Mesendoderm (in vitro differentiated cells): ENCODE results near the gene ABHD17B.

Experiments
- DNase-seq: peaks from one replicate; pipeline ENCODE4 v3.0.0; 2013
- H2AK5ac ChIP-seq: 2 replicates; pipeline ENCODE4 v1.6.1; 2013; ENCODE audit warnings: low read length, inconsistent platforms
- H2BK120ac ChIP-seq: 2 replicates; pipeline ENCODE4 v1.6.1; 2013; ENCODE audit warnings: low read depth, mild to moderate bottlenecking, low read length, moderate library complexity, mixed read lengths
- H2BK15ac ChIP-seq: replicated peaks from 2 replicates; pipeline ENCODE4 v1.6.1; 2013; ENCODE audit warnings: low read depth, mild to moderate bottlenecking, moderate library complexity
- H2BK5ac ChIP-seq: 2 replicates; pipeline ENCODE4 v1.6.1; 2013; ENCODE audit warnings: low read length, inconsistent platforms
- H3K18ac ChIP-seq: 2 replicates; pipeline ENCODE4 v1.6.1; 2013; ENCODE audit warnings: mild to moderate bottlenecking, low read length, mixed read lengths
- H3K23ac ChIP-seq: one replicate; pipeline ENCODE4 v1.6.1; 2013; ENCODE audit warnings: low read length
- H3K27ac ChIP-seq: 2 replicates; pipeline ENCODE4 v1.5.1; 2013; ENCODE audit warnings: low read depth, mild to moderate bottlenecking, inconsistent platforms, low read length, moderate library complexity
- H3K27me3 ChIP-seq: 2 replicates; pipeline ENCODE4 v1.6.1; 2013; ENCODE audit warnings: low read length, control low read depth, mild to moderate bottlenecking, inconsistent platforms; ENCODE audit not compliant: insufficient read depth, poor library complexity
- H3K36me3 ChIP-seq: 2 replicates; pipeline ENCODE4 v1.6.1; 2013; ENCODE audit warnings: low read length, inconsistent platforms; ENCODE audit not compliant: control insufficient read depth, insufficient read depth
- H3K4ac ChIP-seq: one replicate; pipeline ENCODE4 v1.6.1; 2013; ENCODE audit warnings: low read depth, mild to moderate bottlenecking, low read length, moderate library complexity
- H3K4me1 ChIP-seq: 2 replicates; pipeline ENCODE4 v1.6.1; 2013; ENCODE audit warnings: low read depth, low read length, inconsistent platforms; ENCODE audit not compliant: control insufficient read depth
- H3K4me2 ChIP-seq: 2 replicates; pipeline ENCODE4 v1.6.1; 2013; ENCODE audit warnings: low read length
- H3K4me3 ChIP-seq: 2 replicates; pipeline ENCODE4 v1.5.1; 2013; ENCODE audit warnings: mild to moderate bottlenecking, low read length
- H3K56ac ChIP-seq: one replicate; pipeline ENCODE4 v1.6.1; 2013; ENCODE audit warnings: low read length
- H3K79me1 ChIP-seq: 2 replicates; pipeline ENCODE4 v1.6.1; 2013; ENCODE audit warnings: low read length, inconsistent platforms
- H3K79me2 ChIP-seq: 2 replicates; pipeline ENCODE4 v1.6.1; 2013; ENCODE audit warnings: mild to moderate bottlenecking, low read length; ENCODE audit not compliant: control insufficient read depth, insufficient read depth
- H3K9ac ChIP-seq: 2 replicates; pipeline ENCODE4 v1.6.1; 2013; ENCODE audit warnings: low read length, inconsistent platforms
- H4K5ac ChIP-seq: one replicate; pipeline ENCODE4 v1.6.1; 2013; ENCODE audit warnings: low read length
- H4K8ac ChIP-seq: one replicate; pipeline ENCODE4 v1.6.1; 2013; ENCODE audit warnings: low read depth, mild to moderate bottlenecking, control low read depth, low read length, moderate library complexity
- WGBS: extraction: QIAGEN DNeasy Blood & Tissue Kit; methylation state at CpG from one replicate; pipeline ENCODE4 v1.1.7; 2013; ENCODE audit warnings: low lambda C conversion rate, missing lambda C conversion rate; ENCODE audit not compliant: insufficient coverage; ENCODE audit errors: extremely low coverage; 5-methylcytosine and 5-hydroxymethylcytosine counted together

Gene ABHD17B

DNA sequence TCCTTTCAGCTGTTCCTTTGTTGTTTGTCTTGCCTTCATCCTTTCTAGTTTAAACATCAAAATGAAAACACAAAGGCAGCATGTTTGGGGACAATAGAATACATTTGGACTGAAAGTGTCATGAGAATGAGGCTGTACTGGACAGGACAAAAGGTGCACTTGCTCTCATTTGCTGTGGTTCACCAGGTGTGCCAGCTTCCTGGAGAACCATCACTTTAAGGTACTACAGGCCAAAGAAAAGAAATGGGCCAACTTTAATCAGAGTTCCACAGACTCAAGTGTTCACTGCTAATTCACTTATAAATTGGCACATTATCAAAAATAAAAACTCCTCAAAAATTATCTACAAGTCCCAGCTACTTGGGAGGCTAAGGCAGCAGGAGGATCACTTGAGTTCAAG, 53.8 kb downstream of the ABHD17B start:
- Histone ChIP-seq H3K18ac (no peak overlapping the region), H2AK5ac (no peak overlapping the region), H2BK15ac (no peak overlapping the region), H3K9ac (no peak overlapping the region), H3K56ac (no peak overlapping the region), H3K4me1 (no peaks in the 10 kb centered on the region), H3K27ac (no peak overlapping the region), H3K23ac (no peak overlapping the region), H4K8ac (no peak overlapping the region), H2BK5ac (no peak overlapping the region), H2BK120ac (no peak overlapping the region), H3K79me1 (no peaks in the 10 kb centered on the region), H3K4ac (no peak overlapping the region), H3K4me2 (no peak overlapping the region), H3K27me3 (no peaks in the 10 kb centered on the region), H3K36me3 (no peaks in the 10 kb centered on the region), H3K4me3 (no peak overlapping the region), H4K5ac (no peak overlapping the region), H3K79me2 (no peaks in the 10 kb centered on the region)
- DNase-seq, result no peak

DNA sequence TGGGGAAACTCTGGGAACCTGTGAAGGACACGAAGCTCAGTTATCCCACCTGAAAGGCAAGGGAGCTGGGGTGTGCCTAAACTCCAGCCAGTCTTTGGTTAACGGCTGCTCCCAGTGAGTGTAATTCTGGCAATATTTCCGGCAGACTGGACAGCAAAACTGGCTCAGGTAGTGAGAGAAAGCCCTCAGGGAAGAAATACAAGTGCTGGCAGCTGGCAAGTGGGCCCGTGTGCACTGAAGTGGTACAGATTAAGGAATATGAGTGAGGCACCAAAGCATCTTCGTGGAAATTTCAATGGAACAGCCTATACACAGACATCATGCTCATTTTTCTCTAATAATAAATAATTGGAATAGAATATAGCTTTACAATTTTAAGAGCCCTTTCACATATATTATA, 56.2 kb downstream of the ABHD17B start:
- no CpG with 5 or more reads among the region's 5 CpGs for WGBS
- H3K4me1 ChIP-seq, result no peaks in the 10 kb centered on the region

DNA sequence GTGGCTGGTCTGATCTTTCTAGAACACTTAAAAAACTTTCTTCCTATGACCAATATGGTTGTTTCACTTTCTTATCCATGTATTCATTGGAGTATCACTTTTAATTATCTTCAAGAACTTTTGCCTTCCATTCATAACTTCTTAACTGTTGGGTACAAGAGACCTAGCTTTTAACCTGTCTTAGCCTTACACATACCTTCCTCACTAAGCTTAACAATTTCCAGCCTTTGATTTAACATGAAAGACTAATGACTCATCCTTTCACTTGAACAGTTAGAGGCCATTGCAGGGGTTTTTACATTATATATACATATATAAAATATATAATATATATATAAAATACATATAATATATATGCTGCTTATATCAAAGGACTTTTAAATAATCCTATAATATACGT, 57.9 kb downstream of the ABHD17B start:
- Histone ChIP-seq H2AK5ac (no peak overlapping the region), H3K18ac (no peak overlapping the region), H2BK120ac (no peak overlapping the region), H3K4me1 (no peaks in the 10 kb centered on the region), H3K79me1 (no peaks in the 10 kb centered on the region), H3K56ac (no peak overlapping the region), H2BK5ac (no peak overlapping the region), H4K8ac (no peak overlapping the region), H4K5ac (no peak overlapping the region), H3K79me2 (no peaks in the 10 kb centered on the region), H3K4ac (no peak overlapping the region), H3K27ac (no peak overlapping the region), H3K4me2 (no peak overlapping the region), H3K23ac (no peak overlapping the region), H3K9ac (no peak overlapping the region), H2BK15ac (no peak overlapping the region), H3K36me3 (no peaks in the 10 kb centered on the region), H3K27me3 (no peaks in the 10 kb centered on the region), H3K4me3 (no peak overlapping the region)
- WGBS, result no CpG with 5 or more reads among the region's 1 CpG
- DNase-seq, result no peak

More for the DNA sequence above, 56.2 kb downstream of the ABHD17B start:
- H2AK5ac ChIP-seq, result no peak overlapping the region
- H2BK120ac ChIP-seq, result no peak overlapping the region
- H3K9ac ChIP-seq, result no peak overlapping the region
- no peak overlapping the region for H3K27ac ChIP-seq
- no peak overlapping the region for H3K4ac ChIP-seq
- no peaks in the 10 kb centered on the region for H3K27me3 ChIP-seq
- no peak overlapping the region for H3K4me2 ChIP-seq
- H3K4me3 ChIP-seq, result no peak overlapping the region
- H3K23ac ChIP-seq, result no peak overlapping the region
- H2BK5ac ChIP-seq, result no peak overlapping the region
- H4K8ac ChIP-seq, result no peak overlapping the region
- no peaks in the 10 kb centered on the region for H3K79me2 ChIP-seq
- no peak overlapping the region for H4K5ac ChIP-seq
- no peak overlapping the region for H2BK15ac ChIP-seq
- no peak overlapping the region for H3K56ac ChIP-seq
- DNase-seq, result no peak
- H3K36me3 ChIP-seq, result no peaks in the 10 kb centered on the region
- H3K18ac ChIP-seq, result no peak overlapping the region
- no peaks in the 10 kb centered on the region for H3K79me1 ChIP-seq

DNA sequence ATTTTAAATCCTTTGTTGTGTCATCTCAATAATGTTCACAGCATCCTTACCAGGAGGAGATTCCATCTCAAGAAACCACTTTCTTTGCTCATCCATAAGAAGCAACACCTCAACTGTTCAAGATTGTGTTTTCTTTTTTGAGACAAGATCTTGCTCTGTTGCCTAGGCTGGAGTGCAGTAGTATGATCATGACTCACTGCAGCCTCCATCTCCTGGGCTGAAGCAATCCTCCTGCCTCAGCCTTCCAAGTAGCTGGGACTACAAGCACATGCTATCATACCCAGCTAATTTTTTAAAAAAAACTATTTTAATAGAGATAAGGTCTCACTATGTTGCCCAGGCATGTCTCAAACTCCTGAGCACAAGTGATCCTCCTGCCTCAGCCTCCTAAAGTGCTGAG, 60.0 kb downstream of the ABHD17B start:
- H3K23ac ChIP-seq, result no peak overlapping the region
- H3K79me1 ChIP-seq, result no peaks in the 10 kb centered on the region
- H2BK120ac ChIP-seq, result no peak overlapping the region
- H2BK5ac ChIP-seq, result no peak overlapping the region
- H3K27me3 ChIP-seq, result no peaks in the 10 kb centered on the region
- H3K4ac ChIP-seq, result no peak overlapping the region
- H2BK15ac ChIP-seq, result no peak overlapping the region
- no peak overlapping the region for H4K5ac ChIP-seq
- H4K8ac ChIP-seq, result no peak overlapping the region
- H3K27ac ChIP-seq, result no peak overlapping the region
- H3K18ac ChIP-seq, result no peak overlapping the region
- DNase-seq, result no peak
- no peak overlapping the region for H3K4me2 ChIP-seq
- H3K9ac ChIP-seq, result no peak overlapping the region
- H3K79me2 ChIP-seq, result no peaks in the 10 kb centered on the region
- no peaks in the 10 kb centered on the region for H3K36me3 ChIP-seq
- no peak overlapping the region for H3K56ac ChIP-seq
- H2AK5ac ChIP-seq, result no peak overlapping the region
- H3K4me3 ChIP-seq, result no peak overlapping the region
- H3K4me1 ChIP-seq, result no peaks in the 10 kb centered on the region

DNA sequence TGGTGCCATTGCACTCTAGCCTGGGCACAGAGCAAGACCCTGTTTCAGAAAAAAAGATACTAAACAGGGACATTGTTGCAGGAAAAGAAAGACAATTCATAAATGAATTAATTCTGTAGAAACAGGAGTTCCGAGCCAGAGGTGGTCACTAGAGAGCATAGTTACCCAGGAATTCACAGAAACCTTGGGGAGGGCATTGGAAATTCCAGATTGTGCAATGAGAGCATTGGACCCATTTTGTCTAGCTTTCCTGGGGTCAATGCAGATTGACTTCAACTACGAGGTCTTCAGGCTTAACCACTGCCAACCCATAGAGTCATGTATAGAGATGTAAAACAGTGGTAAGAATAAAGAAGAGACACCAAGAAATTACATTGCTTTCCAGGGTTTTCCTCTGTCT, 63.1 kb downstream of the ABHD17B start:
- no peak for DNase-seq
- H3K27ac ChIP-seq, result no peak overlapping the region
- H3K79me2 ChIP-seq, result no peaks in the 10 kb centered on the region
- no peaks in the 10 kb centered on the region for H3K79me1 ChIP-seq
- no peak overlapping the region for H3K23ac ChIP-seq
- no peak overlapping the region for H3K9ac ChIP-seq
- H4K5ac ChIP-seq, result no peak overlapping the region
- WGBS, result no CpG with 5 or more reads among the region's 2 CpGs
- H3K27me3 ChIP-seq, result no peaks in the 10 kb centered on the region
- no peak overlapping the region for H2BK15ac ChIP-seq
- H3K4me1 ChIP-seq, result no peaks in the 10 kb centered on the region
- no peak overlapping the region for H4K8ac ChIP-seq
- no peak overlapping the region for H3K4ac ChIP-seq
- no peak overlapping the region for H3K56ac ChIP-seq
- no peak overlapping the region for H3K4me2 ChIP-seq
- H3K18ac ChIP-seq, result no peak overlapping the region
- no peaks in the 10 kb centered on the region for H3K36me3 ChIP-seq
- no peak overlapping the region for H3K4me3 ChIP-seq
- no peak overlapping the region for H2BK5ac ChIP-seq
- no peak overlapping the region for H2AK5ac ChIP-seq
- no peak overlapping the region for H2BK120ac ChIP-seq

DNA sequence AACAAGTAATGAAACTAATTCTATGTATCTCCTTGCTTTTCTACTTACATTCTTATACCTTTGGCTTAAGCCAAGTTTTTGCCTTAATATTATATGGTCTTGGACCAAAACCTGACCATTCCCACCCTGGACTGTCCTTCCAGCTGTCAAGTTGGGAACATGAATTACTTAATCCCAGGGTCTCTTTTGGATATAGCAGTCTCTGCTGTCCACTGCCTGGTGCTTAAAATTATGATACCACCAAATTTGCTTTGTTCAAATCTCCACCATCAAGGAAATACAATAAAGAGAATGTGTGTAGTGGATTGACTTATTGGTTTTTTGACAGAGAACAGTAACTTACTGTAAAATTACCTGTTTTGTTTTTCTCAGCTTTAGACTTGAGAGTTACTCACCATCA, 66.2 kb downstream of the ABHD17B start:
- Histone ChIP-seq H2BK15ac (no peak overlapping the region), H2BK120ac (no peak overlapping the region), H2AK5ac (no peak overlapping the region), H3K27ac (no peak overlapping the region), H4K5ac (no peak overlapping the region), H3K79me2 (no peaks in the 10 kb centered on the region), H3K79me1 (no peaks in the 10 kb centered on the region), H4K8ac (no peak overlapping the region), H3K4me3 (no peak overlapping the region), H3K4me2 (no peak overlapping the region), H3K23ac (no peak overlapping the region), H3K9ac (no peak overlapping the region), H3K27me3 (no peaks in the 10 kb centered on the region), H2BK5ac (no peak overlapping the region), H3K4ac (no peak overlapping the region), H3K4me1 (no peaks in the 10 kb centered on the region), H3K36me3 (no peaks in the 10 kb centered on the region), H3K18ac (no peak overlapping the region), H3K56ac (no peak overlapping the region)
- DNase-seq, result no peak
